CD4-positive, alpha-beta T cell treated with Interleukin-1 beta for 1 hour (primary cell): ENCODE results near the gene POLA1.
"Not testable (repeated sequence)": the region's sequence is repeated elsewhere in the genome, so short reads cannot be mapped to it uniquely, and the experiment has no call there.

Experiments
- DNase-seq, 2 donors: peaks; one replicate each; pipeline ENCODE4 v3.0.0-alpha.2; 2020 to 2022

Gene POLA1

GRCh38 chrX:24799565-24799964 is 105.8 kb downstream of the POLA1 start:
- no peak for DNase-seq

GRCh38 chrX:24805201-24805600 is 111.5 kb downstream of the POLA1 start:
- DNase-seq: no peak

GRCh38 chrX:24819807-24820206 is 126.1 kb downstream of the POLA1 start:
- not testable (repeated sequence) for DNase-seq

- DNase-seq: no peak
Observed at GRCh38 chrX:24828147-24828546, 134.4 kb downstream of the POLA1 start.

GRCh38 chrX:24828600-24828999 is 134.9 kb downstream of the POLA1 start:
- DNase-seq: no peak

- DNase-seq: no peak
Observed at GRCh38 chrX:24833695-24834094, 140.0 kb downstream of the POLA1 start.

- no peak for DNase-seq
Observed at GRCh38 chrX:24837966-24838365, 144.2 kb downstream of the POLA1 start.

- DNase-seq: peak in 1 of 2 donors; percentile 28
Observed at GRCh38 chrX:24838629-24839028, 144.9 kb downstream of the POLA1 start.

- no peak for DNase-seq
Observed at GRCh38 chrX:24839331-24839730, 145.6 kb downstream of the POLA1 start.

- no peak for DNase-seq
Observed at GRCh38 chrX:24842486-24842885, 148.8 kb downstream of the POLA1 start.

GRCh38 chrX:24846550-24847150 is 152.9 kb downstream of the POLA1 start:
- no peak for DNase-seq

- no peak for DNase-seq
Observed at GRCh38 chrX:24851289-24851688, 157.6 kb downstream of the POLA1 start.

- DNase-seq: no peak
Observed at GRCh38 chrX:24851780-24852179, 158.1 kb downstream of the POLA1 start.

- DNase-seq: no peak
Observed at GRCh38 chrX:24858004-24858746, 164.5 kb downstream of the POLA1 start.

GRCh38 chrX:24859211-24859841 is 165.6 kb downstream of the POLA1 start:
- no peak for DNase-seq

GRCh38 chrX:24860140-24860539 is 166.4 kb downstream of the POLA1 start:
- DNase-seq: no peak

GRCh38 chrX:24862343-24862742 is 168.6 kb downstream of the POLA1 start:
- DNase-seq: no peak

- DNase-seq: not testable (repeated sequence)
Observed at GRCh38 chrX:24863779-24864178, 170.1 kb downstream of the POLA1 start.

- no peak for DNase-seq
Observed at GRCh38 chrX:24870143-24870542, 176.4 kb downstream of the POLA1 start.

GRCh38 chrX:24874604-24875247 is 181.0 kb downstream of the POLA1 start:
- no peak for DNase-seq

- no peak for DNase-seq
Observed at GRCh38 chrX:24876530-24877287, 183.0 kb downstream of the POLA1 start.

GRCh38 chrX:24877288-24877664 is 183.6 kb downstream of the POLA1 start:
- DNase-seq: no peak
